SJCRH30 (cell line): ENCODE results near the gene LRP1B. TPM values are rescaled to one million over a fixed set of nuclear protein-coding genes. Genes with fewer than 3 reads are reported as not detected.

Experiments used
- DNase-seq, 2 experiments: peaks; one replicate each; pipeline ENCODE4 v3.0.0-alpha.2; 2015 to 2020
- H3K27ac ChIP-seq: fragments of 250-450 bp; sonication (Bioruptor Pico); 2 replicates; pipeline ENCODE4 v1.5.1; 2020; ENCODE audit warnings: mild to moderate bottlenecking, moderate library complexity
- H3K27me3 ChIP-seq: fragments of 250-450 bp; sonication (Bioruptor Pico); 2 replicates; pipeline ENCODE4 v1.5.1; 2020; ENCODE audit warnings: mild to moderate bottlenecking, moderate library complexity
- H3K36me3 ChIP-seq: fragments of 250-450 bp; sonication (Bioruptor Pico); 2 replicates; pipeline ENCODE4 v1.5.1; 2020; ENCODE audit warnings: mild to moderate bottlenecking, moderate library complexity
- H3K4me1 ChIP-seq: fragments of 250-450 bp; sonication (Bioruptor Pico); 2 replicates; pipeline ENCODE4 v1.5.1; 2020; ENCODE audit warnings: mild to moderate bottlenecking, moderate library complexity
- H3K4me3 ChIP-seq: fragments of 250-450 bp; sonication (Bioruptor Pico); 2 replicates; pipeline ENCODE4 v1.5.1; 2020; ENCODE audit warnings: mild to moderate bottlenecking, moderate library complexity
- H3K9me3 ChIP-seq: fragments of 250-450 bp; sonication (Bioruptor Pico); replicated peaks from 2 replicates; pipeline ENCODE4 v1.5.1; 2020; ENCODE audit warnings: mild to moderate bottlenecking, moderate library complexity
- total RNA-seq: library from RNA; depleted of rRNA; stranded (reverse); fragments of >200 nt; shearing (Covaris generic); gene quantifications from 2 replicates; pipeline ENCODE4 v1.2.3, GENCODE V29; 2014

LRP1B gene
- total RNA-seq, 1 experiment from 2014 or later, result 7.5 TPM

DNA sequence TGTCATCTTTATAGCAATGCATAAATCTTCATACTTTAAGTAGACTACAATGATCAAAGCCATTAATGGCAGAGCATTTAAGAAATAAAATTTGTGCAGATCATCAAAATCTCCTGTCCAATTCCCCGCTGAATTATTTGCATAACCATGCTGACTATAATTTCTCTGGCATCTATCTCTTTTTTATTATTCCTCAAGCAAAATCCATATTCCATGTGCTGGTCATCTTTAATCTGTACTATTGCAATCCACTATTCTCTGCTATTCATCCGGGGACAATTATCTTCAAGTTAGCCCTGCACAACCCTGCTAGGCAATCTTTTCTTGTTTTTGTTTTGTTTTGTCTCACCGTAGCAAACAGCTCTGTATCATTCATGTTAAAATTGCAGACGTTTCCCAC lies 1881.0 kb downstream of the LRP1B start:
- Histone ChIP-seq H3K27ac (no peak overlapping the region), H3K36me3 (no peaks in the 10 kb centered on the region), H3K9me3 (no peaks in the 10 kb centered on the region), H3K4me1 (no peaks in the 10 kb centered on the region; the same call in 1 of the 2 replicates), H3K27me3 (no peaks in the 10 kb centered on the region), H3K4me3 (no peak overlapping the region)
- DNase-seq, result no peak

- H3K36me3 ChIP-seq, result no peaks in the 10 kb centered on the region
- H3K4me3 ChIP-seq, result no peak overlapping the region
- H3K27me3 ChIP-seq, result no peaks in the 10 kb centered on the region
- H3K9me3 ChIP-seq, result no peaks in the 10 kb centered on the region
- no peak overlapping the region for H3K27ac ChIP-seq
- DNase-seq, result no peak
- H3K4me1 ChIP-seq, result no peaks in the 10 kb centered on the region; the same call in 1 of the 2 replicates
Observed at GRCh38 chr2:140248623-140249022, 1882.2 kb downstream of the LRP1B start.

DNA sequence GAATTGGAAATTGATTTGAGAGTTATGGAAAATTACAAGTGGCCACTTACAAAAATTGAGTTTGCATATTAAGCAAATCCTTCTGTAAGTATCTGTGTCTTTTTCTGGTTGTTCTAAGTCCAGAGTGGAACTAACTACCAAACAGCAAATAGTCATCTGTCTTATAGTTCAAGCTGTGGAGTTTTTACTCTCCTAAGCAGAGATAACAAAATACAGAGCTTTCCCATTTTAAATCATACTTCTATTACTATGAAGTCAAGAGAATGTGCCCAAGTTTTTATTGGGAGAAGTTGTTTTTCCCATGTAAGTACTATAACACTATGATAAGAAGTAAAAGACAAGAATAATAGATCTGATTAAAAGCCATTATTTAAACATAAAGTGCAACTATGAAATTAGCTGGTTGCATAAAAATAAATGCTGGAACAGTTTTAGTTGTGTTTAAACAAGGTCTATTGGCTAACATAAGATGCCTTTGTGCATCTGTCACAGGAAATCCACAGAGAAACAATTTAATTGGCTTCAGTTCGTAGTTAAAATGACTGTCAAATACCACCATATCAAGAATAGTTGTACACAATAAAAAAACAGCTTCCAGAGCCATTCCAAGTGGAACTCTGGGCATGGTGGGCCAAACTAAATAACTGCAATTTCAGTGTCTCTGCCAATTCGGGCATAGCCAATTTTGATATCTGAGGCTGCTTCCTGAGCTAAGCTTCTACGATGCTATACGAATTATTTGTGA lies 1883.2 kb downstream of the LRP1B start:
- Histone ChIP-seq H3K36me3 (no peaks in the 10 kb centered on the region), H3K9me3 (no peaks in the 10 kb centered on the region), H3K4me3 (no peak overlapping the region), H3K4me1 (no peaks in the 10 kb centered on the region; the same call in 1 of the 2 replicates), H3K27me3 (no peaks in the 10 kb centered on the region), H3K27ac (no peak overlapping the region)
- no peak for DNase-seq

DNA sequence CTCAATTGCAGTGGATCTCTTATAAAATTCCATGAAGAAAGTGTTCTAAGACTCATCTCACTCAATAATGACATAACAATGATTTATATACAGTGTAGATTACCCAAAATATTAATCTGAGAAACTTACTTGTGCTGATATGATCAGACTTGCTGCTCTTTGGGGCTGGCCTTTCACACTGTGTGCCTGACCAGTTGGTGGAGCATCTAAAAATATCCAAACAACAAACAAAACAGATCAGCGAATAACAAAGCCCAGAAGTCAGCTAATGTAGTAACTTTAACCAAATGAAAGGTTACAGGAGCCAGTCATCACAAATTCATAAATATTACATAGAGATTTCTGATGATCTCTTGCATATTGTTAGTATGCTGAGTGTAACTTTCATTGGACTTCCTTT lies 1883.9 kb downstream of the LRP1B start:
- Histone ChIP-seq H3K9me3 (no peaks in the 10 kb centered on the region), H3K27me3 (no peaks in the 10 kb centered on the region), H3K27ac (no peak overlapping the region), H3K4me3 (no peak overlapping the region), H3K4me1 (no peaks in the 10 kb centered on the region), H3K36me3 (no peaks in the 10 kb centered on the region)
- DNase-seq, result no peak

DNA sequence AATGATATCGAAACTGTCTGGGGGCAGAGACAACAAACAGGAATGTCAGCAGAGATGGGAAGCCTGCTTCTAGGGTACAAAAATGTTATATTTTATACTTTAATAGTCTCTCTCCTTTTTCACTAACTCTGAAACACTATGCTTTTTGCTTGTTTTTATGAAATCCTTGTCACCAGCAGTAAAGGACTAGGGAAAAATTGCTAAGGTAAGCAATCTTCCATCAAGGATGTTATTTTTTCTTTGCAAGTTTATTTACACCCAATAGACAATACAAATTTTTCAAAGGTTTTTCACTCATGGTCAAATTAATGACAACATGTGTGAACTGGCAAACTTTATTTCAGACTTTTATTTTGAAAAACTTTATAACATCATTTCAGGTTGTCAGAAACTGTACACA lies 1884.8 kb downstream of the LRP1B start:
- H3K27ac ChIP-seq, result no peak overlapping the region

GRCh38 chr2:140242889-140243288 lies 1887.9 kb downstream of the LRP1B start:
- Histone ChIP-seq H3K36me3 (no peaks in the 10 kb centered on the region), H3K4me1 (no peaks in the 10 kb centered on the region), H3K27me3 (no peaks in the 10 kb centered on the region), H3K27ac (no peak overlapping the region), H3K4me3 (no peak overlapping the region), H3K9me3 (no peaks in the 10 kb centered on the region)
- peak in 1 of 2 experiments; percentile 13 for DNase-seq

More for the DNA sequence above, 1884.8 kb downstream of the LRP1B start:
- no peaks in the 10 kb centered on the region for H3K27me3 ChIP-seq
- H3K4me1 ChIP-seq, result no peaks in the 10 kb centered on the region
- H3K36me3 ChIP-seq, result no peaks in the 10 kb centered on the region
- H3K4me3 ChIP-seq, result no peak overlapping the region
- DNase-seq, result no peak
- H3K9me3 ChIP-seq, result no peaks in the 10 kb centered on the region

DNA sequence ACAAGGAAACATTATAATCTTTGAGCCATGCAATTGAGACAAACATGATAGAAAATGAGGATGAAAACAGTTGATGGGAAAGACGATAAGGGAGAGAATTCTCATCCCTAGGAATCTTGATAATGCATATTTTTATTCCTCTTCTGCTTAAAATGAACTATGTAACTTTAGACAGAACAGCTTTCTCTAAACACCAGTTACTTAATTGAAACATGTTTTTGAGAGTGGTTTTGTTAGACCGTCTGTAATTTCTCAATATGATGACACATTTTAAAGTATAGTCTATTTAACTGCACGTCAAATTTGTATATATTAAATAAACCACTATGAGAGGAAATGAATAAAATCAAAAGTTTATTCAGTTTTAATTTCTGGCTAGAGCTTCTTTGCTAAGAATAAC lies 1896.7 kb downstream of the LRP1B start:
- H3K27ac ChIP-seq, result no peak overlapping the region
- no peaks in the 10 kb centered on the region for H3K9me3 ChIP-seq
- no peaks in the 10 kb centered on the region for H3K27me3 ChIP-seq
- H3K36me3 ChIP-seq, result no peaks in the 10 kb centered on the region
- H3K4me1 ChIP-seq, result no peaks in the 10 kb centered on the region
- no peak for DNase-seq
- no peak overlapping the region for H3K4me3 ChIP-seq

DNA sequence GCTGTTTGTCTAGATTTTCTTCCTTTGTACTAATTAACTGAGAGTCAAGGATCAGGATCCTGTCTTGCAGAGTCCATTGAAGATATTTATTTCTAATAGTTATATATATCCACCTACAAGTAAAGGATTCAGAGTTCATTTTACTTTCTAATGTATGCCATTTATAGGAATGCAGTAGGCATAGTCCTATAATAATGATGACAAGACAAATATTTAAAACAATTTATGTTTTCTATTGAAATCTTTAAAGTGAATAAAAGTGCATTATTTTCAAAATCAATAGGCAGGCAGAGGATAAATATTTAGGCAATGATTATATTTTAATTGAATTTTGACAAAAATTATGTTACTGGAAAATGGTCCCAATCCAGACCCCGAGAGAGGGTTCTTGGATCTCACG lies 1919.9 kb downstream of the LRP1B start:
- Histone ChIP-seq H3K27ac (no peak overlapping the region), H3K27me3 (no peaks in the 10 kb centered on the region), H3K9me3 (no peaks in the 10 kb centered on the region)

DNA sequence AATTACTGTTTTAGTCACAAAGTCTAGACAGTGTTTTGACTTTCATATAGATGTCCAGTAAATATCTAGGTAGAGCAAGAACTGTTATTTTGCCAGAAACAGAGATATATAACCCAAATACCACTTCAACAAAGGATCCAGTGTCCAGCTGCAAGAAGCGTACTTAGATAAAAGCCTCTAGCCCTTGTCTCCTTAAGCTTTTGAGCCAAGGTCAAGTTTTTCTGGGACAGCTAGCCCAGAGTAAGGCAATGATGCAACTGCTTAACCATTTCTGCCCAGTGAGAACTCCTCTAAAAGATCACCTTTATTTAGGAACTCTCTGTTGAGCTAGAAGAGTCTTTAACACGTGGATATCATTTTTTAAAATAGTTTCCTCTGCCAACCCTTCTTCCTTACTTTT lies 1925.7 kb downstream of the LRP1B start:
- no peaks in the 10 kb centered on the region for H3K4me1 ChIP-seq
- no peaks in the 10 kb centered on the region for H3K9me3 ChIP-seq
- peak; percentile 2 to 27 for DNase-seq
- H3K36me3 ChIP-seq, result no peaks in the 10 kb centered on the region
- H3K4me3 ChIP-seq, result no peak overlapping the region
- no peak overlapping the region for H3K27ac ChIP-seq
- H3K27me3 ChIP-seq, result no peaks in the 10 kb centered on the region

More for the DNA sequence above, 1919.9 kb downstream of the LRP1B start:
- Histone ChIP-seq H3K4me1 (no peaks in the 10 kb centered on the region), H3K4me3 (no peak overlapping the region), H3K36me3 (no peaks in the 10 kb centered on the region)
- DNase-seq, result no peak

DNA sequence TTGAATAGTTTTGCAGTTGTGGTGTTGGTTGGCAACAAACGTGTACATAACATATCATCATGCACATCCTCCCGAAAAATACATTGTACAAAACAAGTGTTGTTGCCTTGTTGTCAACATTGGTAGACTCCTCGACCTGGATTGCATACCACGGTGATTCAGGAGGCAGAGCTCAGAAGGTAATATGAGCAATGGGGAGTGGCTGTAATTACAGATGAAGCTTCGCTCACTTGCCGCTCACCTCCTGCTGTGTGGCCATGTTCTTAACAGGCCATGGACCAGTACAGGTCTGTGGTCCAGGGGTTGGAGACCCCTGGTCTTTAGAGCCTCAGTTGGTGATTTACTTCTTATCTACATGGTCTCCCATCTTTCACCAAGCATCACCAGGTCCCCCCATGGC lies 1927.5 kb downstream of the LRP1B start:
- Histone ChIP-seq H3K4me3 (no peak overlapping the region), H3K27me3 (no peaks in the 10 kb centered on the region), H3K36me3 (no peaks in the 10 kb centered on the region), H3K9me3 (no peaks in the 10 kb centered on the region), H3K27ac (no peak overlapping the region), H3K4me1 (no peaks in the 10 kb centered on the region)
- no peak for DNase-seq

DNA sequence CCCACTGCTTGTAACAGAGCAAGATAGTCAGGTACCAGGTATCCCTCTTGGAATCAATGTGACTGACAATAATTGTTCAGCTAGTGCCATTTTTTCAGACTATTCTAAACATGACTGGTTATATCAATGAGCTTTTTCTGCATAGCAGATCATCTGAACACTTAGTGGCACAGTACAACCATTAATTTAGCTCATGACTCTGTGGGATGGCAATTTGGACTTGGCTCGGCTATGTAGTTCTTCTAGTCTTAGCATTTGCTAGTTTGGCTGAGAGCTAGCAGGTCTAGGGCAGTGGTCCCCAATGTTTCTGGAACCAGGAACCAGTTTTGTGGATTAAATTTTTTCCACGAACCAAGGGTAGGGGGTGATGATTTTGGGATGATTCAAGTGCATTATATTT lies 1929.2 kb downstream of the LRP1B start:
- no peaks in the 10 kb centered on the region for H3K4me1 ChIP-seq
- no peak for DNase-seq
- no peaks in the 10 kb centered on the region for H3K27me3 ChIP-seq
- no peak overlapping the region for H3K4me3 ChIP-seq
- H3K36me3 ChIP-seq, result no peaks in the 10 kb centered on the region
- H3K27ac ChIP-seq, result no peak overlapping the region
- no peaks in the 10 kb centered on the region for H3K9me3 ChIP-seq

GRCh38 chr2:140200764-140201163 lies 1930.1 kb downstream of the LRP1B start:
- DNase-seq, result no peak
- H3K27me3 ChIP-seq, result no peaks in the 10 kb centered on the region
- H3K36me3 ChIP-seq, result no peaks in the 10 kb centered on the region
- H3K4me1 ChIP-seq, result no peaks in the 10 kb centered on the region
- no peak overlapping the region for H3K27ac ChIP-seq
- H3K9me3 ChIP-seq, result no peaks in the 10 kb centered on the region
- no peak overlapping the region for H3K4me3 ChIP-seq

DNA sequence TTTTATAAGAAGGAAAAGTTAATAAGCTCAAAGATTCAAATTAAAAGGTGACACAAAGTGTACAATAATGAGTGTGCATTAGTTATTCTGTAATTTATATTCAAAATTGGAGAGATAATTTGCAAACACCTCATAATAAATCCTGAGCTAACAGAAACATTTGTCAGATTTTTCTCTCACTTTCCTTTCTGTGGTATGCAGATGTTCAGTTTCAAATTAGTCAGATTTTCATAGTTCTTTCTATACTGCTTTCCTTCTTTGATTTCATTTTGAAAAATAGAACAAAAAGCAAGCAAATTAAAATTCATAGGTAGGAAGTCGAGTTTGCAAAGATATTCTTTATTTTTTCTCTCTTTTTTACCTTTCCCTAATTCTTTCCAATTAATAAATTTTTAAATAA lies 1930.5 kb downstream of the LRP1B start:
- Histone ChIP-seq H3K27me3 (no peaks in the 10 kb centered on the region), H3K4me1 (no peaks in the 10 kb centered on the region), H3K9me3 (no peaks in the 10 kb centered on the region), H3K4me3 (no peak overlapping the region), H3K27ac (no peak overlapping the region), H3K36me3 (no peaks in the 10 kb centered on the region)
- no peak for DNase-seq

GRCh38 chr2:140199312-140199711 lies 1931.5 kb downstream of the LRP1B start:
- Histone ChIP-seq H3K4me1 (no peaks in the 10 kb centered on the region), H3K4me3 (no peak overlapping the region), H3K9me3 (no peaks in the 10 kb centered on the region), H3K36me3 (no peaks in the 10 kb centered on the region), H3K27me3 (no peaks in the 10 kb centered on the region), H3K27ac (no peak overlapping the region)
- no peak for DNase-seq

- no peak for DNase-seq
- Histone ChIP-seq H3K9me3 (no peaks in the 10 kb centered on the region), H3K27ac (no peak overlapping the region), H3K27me3 (no peaks in the 10 kb centered on the region), H3K36me3 (no peaks in the 10 kb centered on the region), H3K4me1 (no peaks in the 10 kb centered on the region), H3K4me3 (no peak overlapping the region)
Observed at GRCh38 chr2:140187086-140187485, 1943.7 kb downstream of the LRP1B start.

DNA sequence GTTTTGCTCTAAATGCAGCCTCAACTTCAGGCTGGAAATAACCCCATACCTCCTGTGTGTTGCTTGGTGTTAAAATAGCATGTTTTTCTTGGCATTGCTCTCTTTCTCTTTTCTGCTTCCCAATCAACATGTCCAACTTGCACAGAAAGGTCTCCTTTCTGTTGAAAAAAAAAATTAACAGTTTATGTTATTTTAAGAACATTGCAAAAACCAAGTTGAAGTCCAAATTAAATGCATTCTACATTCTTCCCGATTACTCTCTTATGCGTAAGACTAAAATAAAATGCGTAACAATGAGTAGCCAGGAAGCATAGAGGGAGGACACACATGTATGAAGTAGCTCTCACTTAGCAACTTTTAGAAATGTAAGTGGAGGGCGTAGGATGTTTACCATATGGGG lies 1944.5 kb downstream of the LRP1B start:
- no peaks in the 10 kb centered on the region for H3K9me3 ChIP-seq

More for the DNA sequence above, 1944.5 kb downstream of the LRP1B start:
- Histone ChIP-seq H3K27me3 (no peaks in the 10 kb centered on the region), H3K4me1 (no peaks in the 10 kb centered on the region), H3K4me3 (no peak overlapping the region), H3K36me3 (no peaks in the 10 kb centered on the region), H3K27ac (no peak overlapping the region)
- no peak for DNase-seq
